ENCODE data around the gene UGT1A6.

Gene UGT1A6

GRCh38 chr2:233801357-233802131 lies 108.9 kb downstream of the UGT1A6 start:
- DNase-seq (ENCODE audit: low read depth in 2 of 2) = no peak

DNA sequence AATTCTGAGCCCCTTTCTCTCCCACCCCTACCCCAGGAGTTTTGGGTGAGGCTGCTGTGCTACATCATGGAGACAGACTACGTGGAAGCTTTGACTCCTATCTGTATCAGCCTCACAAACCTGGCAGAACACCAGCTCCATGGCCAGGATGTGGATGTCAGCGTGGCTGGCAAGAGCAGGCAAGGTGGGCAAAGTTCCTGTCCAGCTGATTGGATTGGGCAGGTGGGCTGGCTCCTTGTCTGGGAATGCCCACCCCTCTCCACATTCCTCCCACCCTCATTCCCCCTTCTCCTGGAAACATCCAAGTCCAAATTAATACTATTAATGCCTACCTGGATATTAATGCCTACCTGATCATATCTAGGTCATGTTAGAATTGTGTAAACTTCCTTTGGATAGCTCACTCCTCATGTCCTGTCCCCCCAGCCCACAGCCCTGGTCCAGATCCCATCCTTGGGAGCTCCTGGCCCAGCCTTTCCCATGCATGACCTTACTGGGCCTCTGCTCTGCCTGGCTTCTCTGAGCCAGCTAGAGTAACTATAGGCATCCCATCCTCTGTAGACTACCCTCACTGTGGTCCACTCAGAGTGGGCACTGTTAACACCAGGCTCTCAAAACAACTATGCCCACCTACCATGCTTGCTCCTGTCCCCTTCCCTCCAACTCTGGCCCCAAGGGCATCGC lies 109.6 kb downstream of the UGT1A6 start:
- no peak for DNase-seq (ENCODE audit: low read depth in 2 of 2)

DNA sequence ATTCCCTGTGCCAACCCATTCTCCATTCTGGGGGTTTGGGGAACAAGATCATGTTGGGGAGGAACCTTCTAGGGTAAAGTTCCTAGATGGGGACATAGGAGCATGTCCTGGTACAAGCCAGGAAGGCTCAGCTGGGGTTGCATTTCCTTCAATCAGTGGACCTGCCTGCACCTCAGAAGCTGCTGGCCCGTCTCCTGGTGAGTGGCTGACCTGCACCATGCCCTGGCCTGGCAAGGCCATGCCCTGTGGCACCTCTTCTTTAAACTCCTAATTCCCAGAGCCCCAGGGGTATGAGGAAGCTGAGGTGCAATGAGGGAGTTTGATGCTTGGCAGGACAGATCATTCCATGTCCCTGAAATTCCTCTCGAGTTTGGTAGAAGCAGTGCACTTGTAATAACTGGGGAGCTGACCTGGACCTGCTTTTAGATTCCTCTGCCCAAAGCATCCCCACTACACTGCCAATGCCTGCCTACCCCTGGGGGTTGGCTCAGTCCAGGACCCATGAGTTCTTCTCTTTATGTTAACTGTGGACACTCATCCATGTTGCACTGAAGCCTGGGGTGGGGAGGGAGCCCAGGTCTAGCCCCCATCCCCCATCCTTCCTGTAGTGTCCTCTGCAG lies 110.7 kb downstream of the UGT1A6 start:
- no peak for DNase-seq (ENCODE audit: low read depth in 2 of 2)

GRCh38 chr2:233803994-233804393 lies 111.3 kb downstream of the UGT1A6 start:
- DNase-seq (ENCODE audit: low read depth in 2 of 2) = no peak

GRCh38 chr2:233807215-233807865 lies 114.7 kb downstream of the UGT1A6 start:
- DNase-seq (ENCODE audit: low read depth in 2 of 2) = no peak

- no peak for DNase-seq (ENCODE audit: low read depth in 2 of 2)
Measured at GRCh38 chr2:233807966-233808935, 115.6 kb downstream of the UGT1A6 start.

DNA sequence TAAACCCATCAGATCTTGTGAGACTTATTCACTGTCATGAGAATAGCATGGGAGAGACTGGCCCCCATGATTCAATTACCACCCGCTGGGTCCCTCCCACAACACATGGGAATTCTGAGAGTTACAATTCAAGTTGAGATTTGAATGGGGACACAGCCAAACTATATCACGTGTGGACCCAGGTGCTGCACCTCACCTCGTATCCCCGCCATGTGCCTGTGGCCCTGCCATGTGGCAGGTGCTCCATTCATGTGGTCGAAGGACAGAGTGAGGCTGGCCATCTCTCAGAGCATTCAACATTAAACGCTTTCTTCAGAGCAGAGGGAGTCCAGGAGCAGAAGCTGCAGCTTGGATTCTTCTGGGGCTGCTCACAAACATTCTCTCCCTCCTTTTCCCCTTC lies 117.7 kb downstream of the UGT1A6 start:
- no peak for DNase-seq (ENCODE audit: low read depth in 2 of 2)

DNA sequence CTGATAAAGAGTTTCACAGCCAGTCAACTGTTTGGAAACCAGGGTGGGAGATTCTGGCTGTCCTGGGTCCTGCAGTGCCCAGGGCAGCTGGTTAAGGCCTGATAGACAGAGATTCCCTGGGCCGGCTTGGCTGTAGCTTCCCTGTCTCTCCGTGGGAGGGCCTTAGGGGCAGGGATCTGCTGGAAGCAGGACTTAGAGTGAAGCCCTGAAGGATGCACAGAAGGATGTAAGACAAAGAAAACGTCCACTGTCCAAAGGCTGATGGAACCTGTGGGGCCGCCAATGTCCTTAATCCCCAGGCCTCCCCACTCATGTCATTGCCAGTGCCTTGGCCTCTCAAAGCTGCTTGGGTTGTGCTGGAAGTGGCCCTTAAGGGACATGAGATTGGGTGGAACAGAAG lies 118.4 kb downstream of the UGT1A6 start:
- no peak for DNase-seq (ENCODE audit: low read depth in 2 of 2)

DNA sequence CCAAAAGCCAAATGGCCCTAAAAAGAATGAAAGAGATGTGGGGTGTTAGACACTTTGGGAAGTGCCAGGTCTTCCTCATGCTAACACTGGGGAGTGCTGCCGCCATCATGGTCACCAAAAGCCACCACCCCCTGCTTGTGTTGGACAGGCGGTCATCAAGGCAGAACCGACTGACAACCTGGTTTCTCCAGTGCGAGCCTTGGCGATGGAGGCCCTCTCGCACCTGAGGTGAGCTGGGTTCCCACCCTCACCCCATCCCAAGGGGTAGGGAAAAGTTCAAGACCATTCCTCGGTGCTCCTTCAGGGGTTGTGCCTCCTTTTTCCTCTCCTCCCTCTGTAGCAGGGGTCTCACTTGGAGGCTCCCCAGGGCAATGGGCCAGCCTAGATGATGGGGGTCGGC lies 119.0 kb downstream of the UGT1A6 start:
- DNase-seq (ENCODE audit: low read depth in 2 of 2) = no peak

DNA sequence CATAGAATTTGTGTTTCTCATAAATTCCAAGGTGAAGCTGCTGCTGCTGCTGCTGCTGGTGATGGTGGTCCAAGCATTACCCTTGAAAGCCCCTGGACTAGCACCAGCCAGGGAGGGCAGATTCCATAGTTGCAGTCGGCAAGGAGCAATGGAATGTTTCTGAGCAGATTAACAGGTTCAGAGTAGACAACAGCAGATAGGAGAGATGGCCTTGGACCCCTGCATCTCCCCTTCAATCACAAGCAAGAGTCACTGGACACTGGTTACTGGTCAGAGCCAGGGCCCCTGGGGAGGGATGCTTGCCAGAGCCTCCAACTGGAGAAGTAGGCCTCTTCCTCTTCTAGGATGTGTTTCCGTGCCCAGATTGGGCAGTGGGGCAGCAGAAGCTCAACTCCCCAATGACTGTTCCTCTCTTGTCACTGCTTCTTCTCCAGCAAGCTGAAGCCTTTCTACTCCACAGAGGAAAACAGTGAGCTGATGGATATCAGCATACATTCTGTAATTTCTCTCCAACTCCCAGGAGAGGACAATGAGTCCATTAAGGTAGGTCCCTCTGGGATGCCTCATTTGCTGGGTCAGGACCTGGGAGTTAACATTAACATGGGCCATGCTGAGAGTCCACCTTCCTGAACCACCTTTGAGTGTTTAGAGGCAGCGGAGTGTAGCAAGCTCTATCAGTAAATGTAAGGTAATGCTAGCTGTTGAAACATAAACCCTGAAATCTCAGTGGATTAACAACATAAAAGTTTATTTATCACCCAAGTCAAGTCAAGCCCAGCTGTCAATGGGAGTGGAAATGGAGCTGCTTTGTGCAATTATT lies 120.8 kb downstream of the UGT1A6 start:
- DNase-seq (ENCODE audit: low read depth in 2 of 2) = no peak

DNA sequence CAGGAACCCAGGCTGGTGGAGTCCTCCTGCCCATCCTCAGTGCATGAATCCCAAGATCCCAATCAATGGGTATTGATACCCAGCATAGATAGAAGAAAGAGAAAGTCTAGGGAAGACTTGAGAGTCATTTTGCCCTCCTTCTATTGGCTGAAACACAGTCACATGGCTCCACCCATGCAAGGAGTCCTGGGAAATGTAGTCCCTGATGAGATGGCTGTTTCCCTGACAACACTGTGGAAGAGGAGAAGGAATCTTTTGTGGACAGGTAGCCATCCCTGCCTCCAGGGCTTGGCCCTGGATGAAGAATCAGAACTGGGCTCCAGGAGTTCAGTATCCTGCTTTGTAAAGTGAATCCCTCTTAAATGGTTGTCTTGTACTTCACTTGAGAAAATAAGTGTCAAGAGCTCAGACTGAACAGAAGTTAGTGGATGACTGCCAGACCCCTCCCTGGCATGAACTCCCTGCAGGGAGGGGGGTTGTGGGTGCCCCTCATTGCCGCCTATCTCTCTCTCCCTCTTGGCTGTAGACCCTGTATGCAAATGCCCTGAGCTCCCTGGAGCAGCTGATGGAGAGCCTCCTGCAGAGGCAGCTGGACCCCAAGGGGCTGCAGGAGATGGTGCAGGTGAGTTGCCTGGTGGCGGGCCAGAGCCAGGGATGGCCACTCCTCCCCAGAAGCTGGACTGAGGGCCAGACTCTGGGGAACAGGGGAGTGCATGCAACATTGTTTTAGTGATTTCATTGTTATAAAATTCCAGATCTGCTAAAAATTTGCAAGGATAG lies 121.6 kb downstream of the UGT1A6 start:
- no peak for DNase-seq (ENCODE audit: low read depth in 2 of 2)

DNA sequence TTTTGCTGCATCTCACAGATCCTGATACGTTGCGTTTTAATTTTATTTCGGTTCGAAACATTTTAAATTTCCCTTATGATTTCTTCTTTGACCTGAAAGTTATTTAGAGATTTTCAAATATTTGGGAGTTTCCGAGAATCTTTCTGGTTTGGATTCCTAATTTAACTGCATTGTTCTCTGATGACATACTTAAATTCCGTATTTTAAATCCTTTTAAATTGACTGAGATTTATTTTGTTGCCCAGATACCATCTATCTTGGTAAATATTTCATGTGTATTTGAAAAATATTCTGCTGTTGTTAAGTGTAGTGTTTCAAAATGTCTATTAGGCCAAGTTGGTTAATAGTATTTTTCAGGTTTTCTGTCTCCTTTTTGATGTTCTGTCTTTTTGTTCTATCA lies 123.2 kb downstream of the UGT1A6 start:
- DNase-seq (ENCODE audit: low read depth in 2 of 2) = no peak

DNA sequence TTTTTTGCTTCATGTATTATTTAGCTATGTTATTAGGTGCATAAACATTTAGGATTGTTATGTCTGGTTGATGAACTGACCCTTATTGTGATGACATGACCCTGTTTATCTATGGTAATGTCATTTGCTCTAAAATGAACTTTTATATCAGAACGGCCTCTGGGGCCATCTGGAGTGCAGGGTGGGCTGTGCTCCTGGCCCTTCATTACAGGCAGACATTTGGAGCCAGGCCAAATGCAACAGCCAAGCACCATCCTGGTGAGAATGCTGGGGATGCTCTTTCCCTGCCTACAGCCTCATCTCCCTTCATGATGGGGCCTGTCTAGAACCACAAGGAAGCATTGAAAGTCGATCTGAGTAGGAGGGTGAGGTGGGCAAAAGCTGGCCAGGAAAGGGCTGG lies 123.6 kb downstream of the UGT1A6 start:
- DNase-seq (ENCODE audit: low read depth in 2 of 2) = no peak

GRCh38 chr2:233816771-233817170 lies 124.1 kb downstream of the UGT1A6 start:
- DNase-seq (ENCODE audit: low read depth in 2 of 2) = no peak

GRCh38 chr2:233817361-233817911 lies 124.7 kb downstream of the UGT1A6 start:
- DNase-seq (ENCODE audit: low read depth in 2 of 2) = no peak

- DNase-seq (ENCODE audit: low read depth in 2 of 2) = no peak
Measured at GRCh38 chr2:233817995-233818638, 125.4 kb downstream of the UGT1A6 start.

DNA sequence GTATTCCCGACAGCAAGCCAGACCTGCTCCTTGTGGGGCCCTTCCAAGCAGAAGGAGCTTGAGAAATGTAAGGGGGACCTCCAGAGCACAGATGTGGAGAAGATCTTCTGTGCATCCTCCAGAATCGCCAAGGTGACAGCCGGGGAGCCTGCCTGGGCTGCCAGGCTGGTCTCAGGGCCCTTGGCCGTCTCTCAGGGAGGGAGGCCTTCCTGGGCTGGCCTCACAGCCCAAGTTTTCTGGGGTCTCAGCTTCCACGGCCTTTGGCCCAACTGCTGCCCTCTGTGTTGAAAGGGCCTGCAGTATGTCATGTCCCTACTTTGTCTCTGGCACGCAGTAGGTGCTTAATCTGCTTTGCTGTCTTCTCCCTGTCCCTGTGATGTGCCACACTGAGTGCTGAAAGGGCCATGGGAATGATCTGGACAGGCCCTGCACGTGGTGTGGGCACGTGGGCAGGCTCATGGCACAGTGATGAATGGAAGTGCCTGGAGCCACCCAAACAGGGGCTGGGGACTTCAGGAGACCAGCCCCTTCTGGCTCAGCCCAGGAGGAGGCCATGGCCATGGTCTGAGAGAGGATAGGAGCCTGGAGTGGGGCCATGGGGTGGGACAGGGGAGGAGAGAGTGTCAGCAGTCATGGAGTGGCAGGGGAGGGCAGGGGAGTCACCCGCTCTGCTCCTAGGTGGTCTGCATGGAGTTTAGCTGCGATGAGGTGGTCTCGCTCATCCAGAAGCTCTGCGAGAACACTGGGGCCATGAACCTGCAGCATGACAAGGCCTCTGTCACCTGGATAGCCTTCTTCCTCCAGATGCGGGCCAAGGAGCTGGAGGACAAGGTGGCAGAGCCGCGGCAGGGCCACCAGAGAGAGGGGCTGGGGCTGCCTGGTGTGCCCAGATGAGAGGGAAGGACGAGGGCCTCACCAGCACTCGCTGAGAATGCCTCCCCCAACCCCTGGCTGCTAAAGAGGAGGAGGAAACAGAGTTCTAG lies 126.2 kb downstream of the UGT1A6 start:
- no peak for DNase-seq (ENCODE audit: low read depth in 2 of 2)

Measured in stimulated activated CD8-positive, alpha-beta memory T cell treated with anti-CD3 and anti-CD28 coated beads, Interleukin-15, amount 100 ng/mL, for 4 hours (primary cell).